CD4-positive, alpha-beta memory T cell (primary cell): ENCODE measurements around the gene MAGI2. TPM values are rescaled to one million over a fixed set of nuclear protein-coding genes. Genes with fewer than 3 reads are reported as not detected.
"Not testable (repeated sequence)": the region's sequence is repeated elsewhere in the genome, so short reads cannot be mapped to it uniquely, and the experiment has no call there.

Experiments
- CTCF ChIA-PET: fragments of 350-600 bp; sonication (Branson Sonifier 250); formaldehyde crosslinking; loops from one replicate; lab custom pipeline; 2021; ENCODE audit warnings: inconsistent platforms; ENCODE audit not compliant: partially characterized antibody; lab: Charles Lee
- POLR2A ChIA-PET: fragments of 350-600 bp; sonication (Branson Sonifier 250); formaldehyde crosslinking; loops from one replicate; lab custom pipeline; 2021; ENCODE audit not compliant: partially characterized antibody; lab: Charles Lee
- DNase-seq, 5 donors: peaks; one replicate each; pipeline versions ENCODE4 v3.0.0 to v3.0.0-alpha.2; 2020 to 2022; ENCODE audit warnings: mixed read lengths in 1 of 5
- H3K27ac ChIP-seq: one replicate; pipeline ENCODE4 v1.7.0; 2013; ENCODE audit warnings: low read depth, low read length
- H3K27me3 ChIP-seq: 2 replicates; pipeline ENCODE4 v1.7.0; 2013; ENCODE audit warnings: mild to moderate bottlenecking, low read length, moderate library complexity; ENCODE audit not compliant: insufficient read depth
- H3K36me3 ChIP-seq: 2 replicates; pipeline ENCODE4 v1.7.0; 2013; ENCODE audit warnings: mild to moderate bottlenecking, low read length, moderate library complexity; ENCODE audit not compliant: insufficient read depth
- H3K4me1 ChIP-seq: 2 replicates; pipeline ENCODE4 v1.7.0; 2013; ENCODE audit warnings: mild to moderate bottlenecking, low read length, moderate library complexity; ENCODE audit not compliant: insufficient read depth
- H3K4me3 ChIP-seq, 2 donors: one replicate each; pipeline ENCODE4 v1.7.0; 2013; ENCODE audit warnings: low read length in 2 of 2, mild to moderate bottlenecking in 1 of 2
- H3K9me3 ChIP-seq, 2 donors: one replicate each; pipeline ENCODE4 v1.7.0; 2013; ENCODE audit warnings: low read length in 2 of 2, control low read depth in 1 of 2; ENCODE audit not compliant: control insufficient read depth in 1 of 2
- H3K27ac Mint-ChIP-seq, 7 donors: one replicate each; pipeline ENCODE4 v1.8.0; 2020 to 2021; ENCODE audit warnings: mixed read lengths in 7 of 7, mild to moderate bottlenecking in 6 of 7, inconsistent platforms in 3 of 7, moderate library complexity in 3 of 7
- H3K27me3 Mint-ChIP-seq, 2 donors: one replicate each; pipeline ENCODE4 v1.8.0; 2020 to 2021; ENCODE audit warnings: mixed read lengths in 2 of 2
- H3K36me3 Mint-ChIP-seq, 2 donors: one replicate each; pipeline ENCODE4 v1.8.0; 2020 to 2021; ENCODE audit warnings: mixed read lengths in 2 of 2, inconsistent platforms in 1 of 2, mild to moderate bottlenecking in 1 of 2
- H3K4me1 Mint-ChIP-seq, 4 donors: one replicate each; pipeline ENCODE4 v1.8.0; 2020 to 2021; ENCODE audit warnings: mixed read lengths in 4 of 4, mild to moderate bottlenecking in 1 of 4
- H3K4me3 Mint-ChIP-seq, 8 donors: one replicate each; pipeline ENCODE4 v1.8.0; 2020 to 2021; ENCODE audit warnings: mixed read lengths in 8 of 8, mild to moderate bottlenecking in 7 of 8, moderate library complexity in 6 of 8, inconsistent platforms in 3 of 8
- H3K9me3 Mint-ChIP-seq, 8 donors: one replicate each; pipeline ENCODE4 v1.8.0; 2020 to 2021; ENCODE audit warnings: mixed read lengths in 8 of 8, mild to moderate bottlenecking in 5 of 8, inconsistent platforms in 3 of 8, moderate library complexity in 1 of 8
- intact Hi-C: fragments of 100-400 bp; cut with micrococcal nuclease; formaldehyde crosslinking; loops from one replicate; pipeline ENCODE4 v1.15.1; 2023
- polyA plus RNA-seq, 2 donors: library from polyadenylated mRNA; unstranded; fragments of 300-500 nt; fragmentation: Illumina TruSeq; gene quantifications; one replicate each; pipeline ENCODE4 v1.2.3, GENCODE V29; 2021
- total RNA-seq, 2 experiments: library from RNA; stranded (reverse); gene quantifications; one replicate each; pipeline ENCODE4 v1.2.3, GENCODE V29; 2021

The MAGI2 gene
- total and polyA plus RNA-seq, 4 experiments from 2014 or later: 0.23 to 0.25 TPM; not detected in 2

DNA sequence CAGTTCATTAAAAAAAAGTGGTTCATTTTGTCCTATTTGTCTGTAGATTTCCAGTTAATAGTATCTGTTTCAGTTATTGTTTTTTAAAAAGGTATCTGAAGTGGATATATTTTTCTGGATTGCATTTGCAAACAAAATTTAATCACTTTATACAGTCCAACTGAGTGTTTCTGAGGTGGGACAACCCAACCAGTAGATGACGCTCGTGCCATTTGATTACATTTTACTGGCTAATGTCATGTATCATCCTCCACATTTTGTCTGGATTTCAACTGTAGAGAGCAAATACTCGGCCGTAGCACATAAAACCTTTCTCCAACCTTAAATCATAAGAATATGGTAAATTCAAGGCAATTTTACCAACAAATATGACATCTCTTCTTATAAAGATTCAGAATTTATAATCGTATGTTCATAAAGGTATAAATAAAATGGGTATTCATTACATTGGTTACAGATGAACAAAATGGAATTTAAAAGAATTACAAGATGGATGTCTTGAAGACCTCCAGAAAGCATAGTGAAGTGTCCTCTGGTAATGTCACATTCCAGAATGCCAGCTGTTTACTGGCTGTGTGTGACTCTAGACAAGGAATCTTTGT, 865.9 kb downstream of the MAGI2 start:
- Mint-ChIP-seq H3K36me3 (no peaks in the 10 kb centered on the region), H3K27me3 (no peaks in the 10 kb centered on the region), H3K27ac (no peak overlapping the region), H3K9me3 (peaks cover 0 to 4% (median 1%) of the 10 kb centered on the region in 8 donors), H3K4me3 (no peak overlapping the region), H3K4me1 (no peaks in the 10 kb centered on the region)
- H3K27ac ChIP-seq: no peak overlapping the region
- no peaks in the 10 kb centered on the region for H3K27me3 ChIP-seq
- ChIA-PET CTCF (no interaction called here), POLR2A (no interaction called here)
- DNase-seq: no peak
- H3K4me3 ChIP-seq: no peak overlapping the region
- H3K9me3 ChIP-seq: no peaks in the 10 kb centered on the region
- intact Hi-C loops: no loop called here
- H3K36me3 ChIP-seq: no peaks in the 10 kb centered on the region
- no peaks in the 10 kb centered on the region for H3K4me1 ChIP-seq

DNA sequence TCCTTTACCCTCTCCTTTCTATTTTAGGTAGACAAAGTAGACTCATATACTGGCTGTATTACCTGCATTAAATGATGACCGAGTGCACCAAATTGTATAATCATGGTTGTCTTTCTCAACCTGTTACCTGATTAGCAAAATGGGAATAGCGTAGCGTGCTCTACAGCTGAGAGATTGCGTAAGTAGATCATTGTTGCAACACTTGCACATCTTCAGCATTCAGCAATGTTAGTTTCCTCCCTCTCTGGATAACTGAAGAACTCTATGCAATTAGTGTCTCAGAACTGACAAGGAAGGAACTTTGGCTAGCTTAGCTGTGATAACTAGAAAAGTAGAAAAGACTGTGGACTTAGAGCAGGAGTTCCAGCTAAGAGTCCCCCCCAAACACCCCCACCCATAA, 867.5 kb downstream of the MAGI2 start:
- intact Hi-C loops: no loop called here
- peaks cover 0 to 4% (median 0%) of the 10 kb centered on the region in 8 donors for H3K9me3 Mint-ChIP-seq
- H3K36me3 Mint-ChIP-seq: no peaks in the 10 kb centered on the region
- Histone ChIP-seq H3K4me1 (no peaks in the 10 kb centered on the region), H3K9me3 (no peaks in the 10 kb centered on the region), H3K36me3 (no peaks in the 10 kb centered on the region), H3K27me3 (no peaks in the 10 kb centered on the region), H3K27ac (no peak overlapping the region), H3K4me3 (no peak overlapping the region)
- H3K27me3 Mint-ChIP-seq: no peaks in the 10 kb centered on the region
- H3K27ac Mint-ChIP-seq: no peak overlapping the region
- no peak overlapping the region for H3K4me3 Mint-ChIP-seq
- no peaks in the 10 kb centered on the region for H3K4me1 Mint-ChIP-seq
- POLR2A ChIA-PET: no interaction called here
- DNase-seq: no peak
- CTCF ChIA-PET: no interaction called here

DNA sequence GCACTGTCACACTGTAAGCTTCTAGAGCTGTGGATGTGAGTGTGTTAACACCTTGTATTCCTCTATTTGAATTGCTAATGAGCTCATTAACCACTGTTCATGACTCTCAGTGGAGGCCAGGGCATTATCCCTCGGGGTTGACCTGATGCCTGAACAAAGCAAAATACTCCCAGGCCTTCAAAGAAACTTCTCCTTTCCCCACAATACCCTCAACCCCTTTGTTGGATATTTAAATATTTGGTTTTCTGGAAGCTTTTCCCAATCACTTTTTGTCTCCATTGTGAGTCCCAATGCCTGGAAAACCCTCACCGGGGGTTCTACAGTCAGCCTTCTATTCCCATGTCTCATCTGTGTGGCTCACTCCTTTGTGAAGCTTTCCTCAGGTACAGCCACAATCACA, 874.8 kb downstream of the MAGI2 start:
- intact Hi-C loops: no loop called here
- Mint-ChIP-seq H3K36me3 (no peaks in the 10 kb centered on the region), H3K27ac (no peak overlapping the region), H3K4me1 (no peaks in the 10 kb centered on the region), H3K9me3 (peaks cover 0 to 2% (median 0%) of the 10 kb centered on the region in 8 donors), H3K27me3 (no peaks in the 10 kb centered on the region), H3K4me3 (no peak overlapping the region)
- Histone ChIP-seq H3K4me1 (no peaks in the 10 kb centered on the region), H3K9me3 (no peaks in the 10 kb centered on the region), H3K4me3 (no peak overlapping the region), H3K27me3 (no peaks in the 10 kb centered on the region), H3K27ac (no peak overlapping the region), H3K36me3 (no peaks in the 10 kb centered on the region)
- CTCF ChIA-PET: no interaction called here
- POLR2A ChIA-PET: no interaction called here
- DNase-seq: no peak

DNA sequence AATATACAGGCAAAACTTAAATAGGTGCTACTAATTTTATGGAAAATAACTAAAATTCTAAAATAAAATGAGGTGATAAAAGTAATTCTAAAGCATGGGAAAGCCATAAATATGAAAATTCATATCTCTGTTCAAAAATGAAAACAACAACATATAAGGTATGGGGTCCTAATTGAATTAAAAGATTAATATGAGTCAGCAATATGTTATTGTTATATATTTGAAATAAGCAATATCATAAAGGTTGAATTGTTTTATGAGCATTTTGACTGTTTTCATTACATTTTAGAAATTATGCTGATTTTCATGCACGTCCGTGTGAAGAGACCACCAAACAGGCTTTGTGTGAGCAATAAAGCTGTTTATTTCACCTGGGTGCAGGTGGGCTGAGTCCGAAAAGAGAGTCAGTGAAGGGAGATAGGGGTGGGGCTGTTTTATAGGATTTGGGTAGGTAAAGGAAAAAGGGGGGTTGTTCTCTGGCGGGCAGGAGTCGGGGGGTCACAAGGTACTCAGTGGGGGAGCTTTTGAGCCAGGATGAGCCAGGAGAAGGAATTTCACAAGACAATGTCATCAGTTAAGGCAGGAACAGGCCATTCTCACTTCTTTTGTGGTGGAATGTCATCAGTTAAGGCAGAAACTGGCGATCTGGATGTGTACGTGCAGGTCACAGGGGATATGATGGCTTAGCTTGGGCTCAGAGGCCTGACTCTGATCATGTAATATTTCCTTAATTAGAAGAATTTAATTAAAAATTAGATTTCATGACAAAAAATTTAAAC, 876.1 kb downstream of the MAGI2 start:
- H3K9me3 ChIP-seq, H3K9me3 Mint-ChIP-seq, DNase-seq, H3K4me1 Mint-ChIP-seq, H3K36me3 ChIP-seq, H3K36me3 Mint-ChIP-seq, H3K27me3 Mint-ChIP-seq, intact Hi-C loops, CTCF ChIA-PET, H3K4me3 Mint-ChIP-seq, POLR2A ChIA-PET, H3K27me3 ChIP-seq, H3K4me1 ChIP-seq, H3K27ac ChIP-seq, H3K4me3 ChIP-seq, H3K27ac Mint-ChIP-seq: not testable (repeated sequence)

DNA sequence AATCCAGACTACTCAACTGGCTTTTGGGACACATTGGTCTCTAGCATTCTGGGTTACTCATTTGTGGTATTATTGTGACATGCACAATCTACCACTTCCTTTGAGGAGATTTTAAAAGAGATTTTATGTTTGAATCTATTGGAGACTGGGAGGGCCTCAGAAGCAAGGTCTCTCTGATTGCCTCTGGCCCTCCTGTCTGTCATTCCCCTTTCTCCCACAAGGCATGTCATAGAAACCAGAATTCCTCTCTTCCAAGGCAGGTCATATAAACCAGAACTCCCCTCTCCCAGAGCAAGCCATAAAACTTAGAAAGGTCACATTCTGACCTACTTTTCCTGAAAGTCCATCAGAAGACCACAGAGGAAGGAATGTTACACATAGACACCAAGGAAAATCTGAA, 877.2 kb downstream of the MAGI2 start:
- no peak overlapping the region for H3K4me3 Mint-ChIP-seq
- ChIA-PET POLR2A (no interaction called here), CTCF (no interaction called here)
- Histone ChIP-seq H3K36me3 (no peaks in the 10 kb centered on the region), H3K27me3 (no peaks in the 10 kb centered on the region), H3K4me3 (no peak overlapping the region), H3K27ac (no peak overlapping the region), H3K9me3 (no peaks in the 10 kb centered on the region), H3K4me1 (no peaks in the 10 kb centered on the region)
- no peaks in the 10 kb centered on the region for H3K27me3 Mint-ChIP-seq
- H3K9me3 Mint-ChIP-seq: no peaks in the 10 kb centered on the region
- DNase-seq: no peak
- no peak overlapping the region for H3K27ac Mint-ChIP-seq
- H3K4me1 Mint-ChIP-seq: no peaks in the 10 kb centered on the region
- H3K36me3 Mint-ChIP-seq: no peaks in the 10 kb centered on the region
- intact Hi-C loops: no loop called here

DNA sequence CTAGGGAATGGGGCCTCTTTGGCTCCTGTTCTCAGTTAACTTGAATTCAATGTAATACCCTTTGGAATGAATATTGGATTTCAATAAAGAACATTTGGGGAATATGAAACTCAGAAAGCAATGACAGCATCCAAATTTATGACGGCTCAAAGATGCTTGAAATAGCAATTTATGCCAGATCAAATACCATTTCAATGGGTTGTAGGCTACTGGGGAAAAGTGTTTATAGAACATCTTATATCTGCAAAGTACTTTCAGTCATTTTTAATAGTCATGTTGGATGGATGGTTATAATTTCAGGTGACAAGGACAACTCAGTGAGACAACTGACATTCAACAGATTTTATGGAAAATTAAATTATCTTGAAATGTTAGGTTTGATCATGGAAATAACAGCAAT, 882.2 kb downstream of the MAGI2 start:
- H3K4me1 ChIP-seq: no peaks in the 10 kb centered on the region
- no peaks in the 10 kb centered on the region for H3K9me3 Mint-ChIP-seq
- CTCF ChIA-PET: no interaction called here
- H3K9me3 ChIP-seq: no peaks in the 10 kb centered on the region
- H3K4me1 Mint-ChIP-seq: no peaks in the 10 kb centered on the region
- H3K36me3 Mint-ChIP-seq: no peaks in the 10 kb centered on the region
- intact Hi-C loops: no loop called here
- H3K27me3 Mint-ChIP-seq: no peaks in the 10 kb centered on the region
- no peaks in the 10 kb centered on the region for H3K36me3 ChIP-seq
- DNase-seq: no peak
- no peak overlapping the region for H3K4me3 ChIP-seq
- no peak overlapping the region for H3K4me3 Mint-ChIP-seq
- no peak overlapping the region for H3K27ac Mint-ChIP-seq
- H3K27me3 ChIP-seq: no peaks in the 10 kb centered on the region
- POLR2A ChIA-PET: no interaction called here
- H3K27ac ChIP-seq: no peak overlapping the region

DNA sequence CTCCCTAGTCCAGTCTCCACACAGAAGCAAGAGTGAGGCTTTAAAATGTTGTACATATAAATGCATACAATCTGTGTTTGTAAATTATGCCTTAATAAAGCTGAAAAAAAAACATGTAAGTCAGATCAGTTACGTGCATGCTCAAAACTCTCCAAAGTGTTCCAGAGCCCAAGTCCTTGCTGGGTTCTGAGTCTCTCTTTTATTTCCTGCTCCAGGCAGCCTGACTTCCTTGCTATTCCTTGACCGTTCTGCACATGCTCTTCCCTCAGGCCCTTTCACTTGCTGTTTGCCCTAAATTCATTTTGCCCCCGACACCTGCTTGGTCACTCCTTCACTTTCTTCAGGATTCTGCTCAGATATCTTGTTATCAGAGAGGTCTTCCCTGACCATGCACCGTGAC, 884.8 kb downstream of the MAGI2 start:
- H3K4me3 ChIP-seq: no peak overlapping the region
- POLR2A ChIA-PET: no interaction called here

More for the DNA sequence above, 884.8 kb downstream of the MAGI2 start:
- H3K27ac Mint-ChIP-seq: no peak overlapping the region
- intact Hi-C loops: no loop called here
- H3K27me3 Mint-ChIP-seq: no peaks in the 10 kb centered on the region
- no peaks in the 10 kb centered on the region for H3K4me1 ChIP-seq
- H3K9me3 ChIP-seq: no peaks in the 10 kb centered on the region
- H3K36me3 Mint-ChIP-seq: no peaks in the 10 kb centered on the region
- no peak overlapping the region for H3K4me3 Mint-ChIP-seq
- H3K27ac ChIP-seq: no peak overlapping the region
- H3K27me3 ChIP-seq: no peaks in the 10 kb centered on the region
- H3K4me1 Mint-ChIP-seq: no peaks in the 10 kb centered on the region
- H3K36me3 ChIP-seq: no peaks in the 10 kb centered on the region
- CTCF ChIA-PET: no interaction called here
- DNase-seq: no peak
- no peaks in the 10 kb centered on the region for H3K9me3 Mint-ChIP-seq
